Endothelial cell of umbilical vein (primary cell): ENCODE data around the gene LPIN2.

Experiments
- CTCF ChIP-seq, 2 donors: IDR thresholded peaks; 1 replicate in 1 of 2; 2 replicates in 1 of 2; pipeline ENCODE4 v1.5.1; 2011; ENCODE audit warnings: low read length in 2 of 2, mild to moderate bottlenecking in 2 of 2, moderate library complexity in 2 of 2, control low read depth in 1 of 2, inconsistent platforms in 1 of 2, low read depth in 1 of 2; ENCODE audit not compliant: insufficient read depth in 1 of 2; ENCODE audit errors: extremely low read depth in 1 of 2
- EZH2 ChIP-seq: IDR thresholded peaks from 2 replicates; pipeline ENCODE4 v1.6.1; 2012; ENCODE audit warnings: borderline replicate concordance, low read depth, mild to moderate bottlenecking, moderate library complexity, low read length, inconsistent platforms; ENCODE audit not compliant: severe bottlenecking
- MAX ChIP-seq: IDR thresholded peaks from 2 replicates; pipeline ENCODE4 v1.6.1; 2011; ENCODE audit not compliant: insufficient read depth, insufficient read length
- MYC ChIP-seq: IDR thresholded peaks from one replicate; pipeline ENCODE4 v1.6.1; 2011; ENCODE audit warnings: mild to moderate bottlenecking, low read depth, low read length
- POLR2A ChIP-seq: IDR thresholded peaks from 2 replicates; pipeline ENCODE4 v1.6.1; 2012; ENCODE audit warnings: low read depth, mild to moderate bottlenecking, control low read depth, low read length

GRCh38 chr18:3041843-3042242 lies 28.9 kb upstream of the LPIN2 start:
- TF ChIP-seq POLR2A (no peak), CTCF (IDR thresholded peaks at IDR 0.05; ENCODE audit: extremely low read depth in 1 of 2, insufficient read depth in 1 of 2, low read depth in 1 of 2, low read length in 2 of 2) (no peak), EZH2 (no peak), MAX (no peak), MYC (no peak)
